Stimulated activated CD8-positive, alpha-beta memory T cell treated with anti-CD3 and anti-CD28 coated beads, Interleukin-15, amount 100 ng/mL, for 24 hours (primary cell): ENCODE measurements around the gene FBXO30.
A peak's percentile ranks its signal among the peaks of the same experiment; 100 is the strongest.

ENCODE experiments used
- DNase-seq: peaks from one replicate; pipeline ENCODE4 v3.0.0-alpha.2; 2020; ENCODE audit warnings: low read depth

Gene FBXO30

GRCh38 chr6:145814501-145815308, at the start of gene FBXO30:
FBXO30 (minus strand) TSS chr6:145814795; CDS start chr6:145806405, 8,390 bp downstream.
- DNase-seq: peak; percentile 85

- no peak for DNase-seq
These were observed 49.5 kb upstream of the FBXO30 start for GRCh38 chr6:145863988-145864616.

- no peak for DNase-seq
These were observed 48.8 kb upstream of the FBXO30 start for GRCh38 chr6:145863366-145863765.

GRCh38 chr6:145860562-145860961, 46.0 kb upstream of the FBXO30 start:
- no peak for DNase-seq

GRCh38 chr6:145850671-145851070, 36.1 kb upstream of the FBXO30 start:
- no peak for DNase-seq

- no peak for DNase-seq
These were observed 33.9 kb upstream of the FBXO30 start for GRCh38 chr6:145848541-145848940.

- DNase-seq: no peak
These were observed 31.0 kb upstream of the FBXO30 start for GRCh38 chr6:145845557-145845956.

GRCh38 chr6:145844933-145845540, 30.4 kb upstream of the FBXO30 start:
- DNase-seq: no peak

- no peak for DNase-seq
These were observed 28.3 kb upstream of the FBXO30 start for GRCh38 chr6:145842693-145843546.

GRCh38 chr6:145841668-145842067, 27.1 kb upstream of the FBXO30 start:
- DNase-seq: no peak

- DNase-seq: no peak
These were observed 25.1 kb upstream of the FBXO30 start for GRCh38 chr6:145839653-145840052.

GRCh38 chr6:145838305-145838704, 23.7 kb upstream of the FBXO30 start:
- DNase-seq: no peak

- DNase-seq: no peak
These were observed 22.2 kb upstream of the FBXO30 start for GRCh38 chr6:145836772-145837171.

GRCh38 chr6:145836170-145836569, 21.6 kb upstream of the FBXO30 start:
- DNase-seq: no peak

GRCh38 chr6:145830612-145831011, 16.0 kb upstream of the FBXO30 start:
- DNase-seq: no peak

- no peak for DNase-seq
These were observed 15.4 kb upstream of the FBXO30 start for GRCh38 chr6:145829950-145830349.

GRCh38 chr6:145829102-145829501, 14.5 kb upstream of the FBXO30 start:
- DNase-seq: no peak

GRCh38 chr6:145824344-145824743, 9.7 kb upstream of the FBXO30 start:
- DNase-seq: no peak

GRCh38 chr6:145823328-145823944, 8.8 kb upstream of the FBXO30 start:
- DNase-seq: no peak

GRCh38 chr6:145822456-145822855, 7.9 kb upstream of the FBXO30 start:
- DNase-seq: no peak

GRCh38 chr6:145819994-145820393, 5.4 kb upstream of the FBXO30 start:
- no peak for DNase-seq

GRCh38 chr6:145818796-145819195, 4.2 kb upstream of the FBXO30 start:
- no peak for DNase-seq
